GM12873 (cell line): ENCODE data around the gene RARRES1.

ENCODE experiments used
- CTCF ChIP-seq: IDR thresholded peaks from 2 replicates; pipeline ENCODE4 v1.5.1; 2012; ENCODE audit warnings: low read depth, mild to moderate bottlenecking, moderate library complexity, low read length, control low read depth; ENCODE audit not compliant: insufficient read depth; ENCODE audit errors: missing control alignments

The RARRES1 gene

GRCh38 chr3:158651192-158651591, 81.1 kb downstream of the RARRES1 start:
- no peak for TF ChIP-seq CTCF

GRCh38 chr3:158649791-158650190, 82.5 kb downstream of the RARRES1 start:
- no peak for TF ChIP-seq CTCF
